Esophagus muscularis mucosa (tissue), 3 donors: Measurements from ENCODE around the gene TMED3.

ENCODE experiments used
- POLR2AphosphoS5 ChIP-seq, 2 donors: sonication (generic); formaldehyde crosslinking; IDR thresholded peaks; one replicate each; pipeline ENCODE4 v1.6.1; 2017; ENCODE audit warnings: antibody characterized with exemption in 2 of 2
- TF ChIP-seq, protein P1 (sequence below), 3 experiments: fragments of 200-600 bp in 2 of 3; fragments of 450-650 bp in 1 of 3; sonication (generic) in 2 of 3; IDR thresholded peaks; one replicate each; pipeline ENCODE4 v1.5.1; 2017 to 2019; ENCODE audit warnings: antibody characterized with exemption in 3 of 3, mild to moderate bottlenecking in 2 of 3, moderate library complexity in 1 of 3

DNA sequence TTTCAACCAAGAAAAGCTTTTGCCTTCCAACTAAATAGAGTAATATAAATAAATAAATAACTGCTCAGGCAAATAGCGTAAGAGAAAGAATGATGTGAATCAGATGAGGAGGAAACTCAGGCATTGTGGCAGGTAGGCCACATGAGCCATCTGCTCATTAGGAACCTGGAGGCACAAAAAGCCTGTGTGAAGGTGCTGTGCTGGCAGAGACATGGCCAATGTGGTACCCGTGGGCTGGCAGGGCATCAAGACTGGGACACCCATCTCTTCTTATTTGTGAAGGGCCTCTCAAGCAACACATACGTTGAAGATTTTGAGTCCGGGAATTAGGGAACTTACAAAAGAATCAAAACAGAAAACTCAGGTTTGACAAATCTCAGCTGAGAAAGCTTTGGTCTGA is 18.9 kb upstream of the TMED3 start:
- TF ChIP-seq, protein P1, sequence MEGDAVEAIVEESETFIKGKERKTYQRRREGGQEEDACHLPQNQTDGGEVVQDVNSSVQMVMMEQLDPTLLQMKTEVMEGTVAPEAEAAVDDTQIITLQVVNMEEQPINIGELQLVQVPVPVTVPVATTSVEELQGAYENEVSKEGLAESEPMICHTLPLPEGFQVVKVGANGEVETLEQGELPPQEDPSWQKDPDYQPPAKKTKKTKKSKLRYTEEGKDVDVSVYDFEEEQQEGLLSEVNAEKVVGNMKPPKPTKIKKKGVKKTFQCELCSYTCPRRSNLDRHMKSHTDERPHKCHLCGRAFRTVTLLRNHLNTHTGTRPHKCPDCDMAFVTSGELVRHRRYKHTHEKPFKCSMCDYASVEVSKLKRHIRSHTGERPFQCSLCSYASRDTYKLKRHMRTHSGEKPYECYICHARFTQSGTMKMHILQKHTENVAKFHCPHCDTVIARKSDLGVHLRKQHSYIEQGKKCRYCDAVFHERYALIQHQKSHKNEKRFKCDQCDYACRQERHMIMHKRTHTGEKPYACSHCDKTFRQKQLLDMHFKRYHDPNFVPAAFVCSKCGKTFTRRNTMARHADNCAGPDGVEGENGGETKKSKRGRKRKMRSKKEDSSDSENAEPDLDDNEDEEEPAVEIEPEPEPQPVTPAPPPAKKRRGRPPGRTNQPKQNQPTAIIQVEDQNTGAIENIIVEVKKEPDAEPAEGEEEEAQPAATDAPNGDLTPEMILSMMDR (IDR thresholded peaks at IDR 0.05), result no peak
- no peak for TF ChIP-seq POLR2AphosphoS5 (IDR thresholded peaks at IDR 0.05)
